Cardiac muscle cell (in vitro differentiated cells and primary cell): ENCODE measurements around the gene PRDX5. TPM values are rescaled to one million over a fixed set of nuclear protein-coding genes. Genes with fewer than 3 reads are reported as not detected.
A peak's percentile ranks its signal among the peaks of the same experiment; 100 is the strongest.

Source experiments
- DNase-seq, 2 donors: peaks; one replicate each; pipeline versions ENCODE4 v3.0.0 to v3.0.0-alpha.2; 2010 to 2017; ENCODE audit warnings: low read depth in 1 of 2, low spot score in 1 of 2
- H3K27ac ChIP-seq: fragments of 200-600 bp; sonication (generic); 2 replicates; pipeline ENCODE4 v1.5.1; 2016
- H3K27me3 ChIP-seq: fragments of 200-600 bp; sonication (generic); 2 replicates; pipeline ENCODE4 v1.6.0; 2016; ENCODE audit warnings: control low read depth
- H3K36me3 ChIP-seq: fragments of 200-600 bp; sonication (generic); 2 replicates; pipeline ENCODE4 v1.5.1; 2016; ENCODE audit warnings: control low read depth
- H3K4me1 ChIP-seq: fragments of 200-600 bp; sonication (generic); 2 replicates; pipeline ENCODE4 v1.8.1; 2017; ENCODE audit warnings: low read depth, mild to moderate bottlenecking, mixed run types
- H3K4me3 ChIP-seq: fragments of 200-600 bp; sonication (generic); 2 replicates; pipeline ENCODE4 v1.5.1; 2016; ENCODE audit warnings: mild to moderate bottlenecking
- H3K9me3 ChIP-seq: fragments of 200-600 bp; sonication (generic); 2 replicates; pipeline ENCODE4 v1.5.1; 2017; ENCODE audit warnings: low read depth, mild to moderate bottlenecking, control low read depth
- polyA plus RNA-seq: library from polyadenylated mRNA; unstranded; fragments of >200 nt; fragmentation: Nextera tagmentation; extraction: Ambion mirVana; gene quantifications from 2 replicates; pipeline ENCODE4 v1.2.1, GENCODE V29; 2016
- total RNA-seq: library from RNA; depleted of rRNA; stranded (reverse); fragments of >200 nt; gene quantifications from 2 replicates; pipeline ENCODE4 v1.2.3, GENCODE V29; 2016
- TF ChIP-seq, protein P1 (sequence below): IDR thresholded peaks from 2 replicates; pipeline ENCODE4 v1.5.1; 2012; ENCODE audit warnings: low read depth, mild to moderate bottlenecking, low read length

Gene PRDX5
- total and polyA plus RNA-seq, 2 experiments from 2014 or later = 500 to 784 TPM

DNA sequence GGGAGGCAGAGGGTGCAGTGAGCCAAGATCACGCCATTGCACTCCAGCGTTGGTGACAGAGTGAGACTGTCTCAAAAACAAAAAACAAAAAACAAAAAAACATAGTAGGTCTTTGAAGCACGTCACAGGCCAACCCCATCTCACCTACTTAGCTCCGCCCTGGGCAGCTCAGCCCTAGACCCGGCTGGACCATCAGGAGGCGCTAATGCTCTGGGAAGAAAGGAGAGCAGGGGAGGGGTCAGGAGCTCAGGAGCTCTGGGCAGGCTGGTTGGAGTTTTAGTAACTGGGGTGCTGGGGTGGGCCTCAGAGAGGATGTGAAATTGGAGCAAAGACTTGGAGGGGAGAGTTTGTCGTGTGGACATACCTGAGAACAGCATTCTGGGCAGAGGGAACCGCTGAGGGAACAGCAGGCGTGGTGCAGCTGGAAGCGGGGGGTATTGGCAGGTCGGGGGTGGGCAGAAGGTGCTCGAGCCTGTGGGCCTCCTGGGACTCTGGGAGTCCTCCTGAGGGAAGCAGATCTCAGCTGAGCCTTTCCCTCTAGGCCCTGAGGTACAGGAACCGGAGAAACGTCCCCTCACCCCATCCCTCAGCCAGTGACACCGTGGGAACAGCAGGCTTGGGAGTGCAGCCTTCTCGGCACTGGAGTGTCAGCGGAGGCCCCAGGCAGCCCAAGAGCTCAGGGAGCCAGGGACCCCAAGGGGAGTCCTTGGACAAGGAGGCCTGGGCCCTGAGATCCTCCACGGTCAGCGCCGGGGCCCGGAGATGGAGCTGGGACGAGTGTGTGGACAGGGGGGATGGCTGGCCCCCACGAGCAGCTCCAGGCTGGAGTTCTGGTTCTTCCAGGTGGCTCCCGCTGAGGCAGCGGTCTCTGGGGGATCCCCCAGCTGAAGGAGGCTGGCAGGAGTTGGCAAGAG, 38.8 kb downstream of the PRDX5 start:
- DNase-seq = peak; percentile 54 to 84
- H3K27ac ChIP-seq = peak overlapping the region; percentile 34
- TF ChIP-seq, protein P1, sequence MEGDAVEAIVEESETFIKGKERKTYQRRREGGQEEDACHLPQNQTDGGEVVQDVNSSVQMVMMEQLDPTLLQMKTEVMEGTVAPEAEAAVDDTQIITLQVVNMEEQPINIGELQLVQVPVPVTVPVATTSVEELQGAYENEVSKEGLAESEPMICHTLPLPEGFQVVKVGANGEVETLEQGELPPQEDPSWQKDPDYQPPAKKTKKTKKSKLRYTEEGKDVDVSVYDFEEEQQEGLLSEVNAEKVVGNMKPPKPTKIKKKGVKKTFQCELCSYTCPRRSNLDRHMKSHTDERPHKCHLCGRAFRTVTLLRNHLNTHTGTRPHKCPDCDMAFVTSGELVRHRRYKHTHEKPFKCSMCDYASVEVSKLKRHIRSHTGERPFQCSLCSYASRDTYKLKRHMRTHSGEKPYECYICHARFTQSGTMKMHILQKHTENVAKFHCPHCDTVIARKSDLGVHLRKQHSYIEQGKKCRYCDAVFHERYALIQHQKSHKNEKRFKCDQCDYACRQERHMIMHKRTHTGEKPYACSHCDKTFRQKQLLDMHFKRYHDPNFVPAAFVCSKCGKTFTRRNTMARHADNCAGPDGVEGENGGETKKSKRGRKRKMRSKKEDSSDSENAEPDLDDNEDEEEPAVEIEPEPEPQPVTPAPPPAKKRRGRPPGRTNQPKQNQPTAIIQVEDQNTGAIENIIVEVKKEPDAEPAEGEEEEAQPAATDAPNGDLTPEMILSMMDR = peak; percentile 47

DNA sequence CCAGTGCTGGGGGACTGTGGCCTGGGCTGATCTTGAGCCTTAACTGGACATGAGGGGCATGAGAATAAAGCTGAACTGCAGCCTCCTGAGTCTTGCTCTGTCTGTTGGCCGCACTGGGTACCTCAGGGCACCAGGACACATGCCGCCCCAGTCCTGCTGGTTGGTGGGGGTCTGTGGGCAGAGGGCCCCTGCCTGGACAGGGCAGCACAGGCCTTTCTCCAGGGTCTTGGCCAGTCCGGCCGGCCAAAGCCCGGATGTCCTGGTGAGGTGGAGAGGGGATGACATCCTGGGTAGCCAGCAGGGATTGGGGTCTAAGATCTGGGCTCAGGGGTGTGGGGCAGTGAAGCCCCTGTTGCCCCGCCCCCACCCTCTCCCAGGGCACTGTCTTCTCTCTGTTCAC, 39.5 kb downstream of the PRDX5 start:
- peaks cover 3% of the 10 kb centered on the region for H3K36me3 ChIP-seq
- H3K4me3 ChIP-seq = no peak overlapping the region
- peak overlapping the region; percentile 34 for H3K27ac ChIP-seq
- no peaks in the 10 kb centered on the region for H3K9me3 ChIP-seq
- H3K4me1 ChIP-seq = peaks cover 22% of the 10 kb centered on the region
- no peaks in the 10 kb centered on the region for H3K27me3 ChIP-seq
- no peak for DNase-seq
- TF ChIP-seq, protein P1 = no peak

More for the DNA sequence above, 38.8 kb downstream of the PRDX5 start:
- H3K36me3 ChIP-seq = peaks cover 3% of the 10 kb centered on the region
- no peaks in the 10 kb centered on the region for H3K9me3 ChIP-seq
- no peak overlapping the region for H3K4me3 ChIP-seq
- peaks cover 22% of the 10 kb centered on the region for H3K4me1 ChIP-seq
- H3K27me3 ChIP-seq = no peaks in the 10 kb centered on the region

DNA sequence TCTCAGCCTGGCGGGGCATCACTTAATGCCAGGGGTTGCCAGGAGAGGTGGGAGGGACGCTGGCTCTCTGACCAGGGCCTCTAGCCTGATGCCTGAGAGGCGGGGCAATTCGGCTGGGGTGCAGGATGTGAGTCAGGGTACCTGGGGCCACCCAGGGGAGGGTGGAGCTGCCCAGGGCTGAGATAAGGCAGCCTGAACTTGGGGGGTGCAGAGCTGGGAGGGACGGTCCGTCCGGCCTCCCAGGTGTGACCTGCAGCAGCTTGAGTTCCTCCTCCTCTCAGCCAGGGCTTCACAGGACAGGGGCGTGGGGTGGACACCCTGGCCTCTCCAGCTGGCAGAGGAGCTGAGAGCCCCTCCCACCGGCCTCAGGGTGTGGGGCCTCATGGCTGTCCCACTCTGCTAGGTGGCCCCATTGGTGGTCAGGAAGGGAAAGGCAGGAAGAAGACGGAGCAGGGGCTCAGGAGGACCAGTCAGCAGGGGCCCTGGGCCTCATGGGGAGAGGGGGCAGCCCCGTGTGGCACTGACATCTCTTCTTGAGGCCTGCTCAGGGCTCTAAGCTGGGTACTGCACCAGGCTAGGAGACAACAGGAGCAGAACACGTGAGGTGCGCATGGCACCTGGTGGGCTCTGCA, 40.1 kb downstream of the PRDX5 start:
- Histone ChIP-seq H3K27me3 (no peaks in the 10 kb centered on the region), H3K36me3 (peaks cover 3% of the 10 kb centered on the region), H3K4me3 (no peak overlapping the region), H3K9me3 (no peaks in the 10 kb centered on the region), H3K27ac (peak overlapping the region; percentile 80), H3K4me1 (peaks cover 22% of the 10 kb centered on the region)
- no peak for DNase-seq
- TF ChIP-seq, protein P1 = no peak

DNA sequence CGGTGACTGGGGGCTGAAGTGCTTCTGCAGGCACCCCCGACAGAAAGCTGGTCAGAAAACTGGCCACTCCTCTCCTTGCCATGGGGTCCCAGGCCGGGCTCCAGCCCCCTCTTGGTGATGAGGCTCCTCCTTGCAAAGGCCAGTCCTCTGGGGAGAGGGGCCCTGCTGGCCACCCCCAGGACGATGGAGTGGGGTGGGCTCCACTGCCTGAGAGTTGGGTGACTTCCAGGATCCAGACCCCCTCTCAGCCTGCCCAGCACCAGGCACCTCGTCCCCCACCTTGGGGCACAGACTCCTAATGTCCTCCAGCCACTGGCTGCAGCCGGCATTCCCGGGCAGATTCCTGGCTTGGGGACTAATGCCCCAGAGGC, 40.6 kb downstream of the PRDX5 start:
- Histone ChIP-seq H3K27me3 (no peaks in the 10 kb centered on the region), H3K9me3 (no peaks in the 10 kb centered on the region), H3K4me1 (peaks cover 22% of the 10 kb centered on the region), H3K27ac (peak overlapping the region; percentile 80), H3K4me3 (peak overlapping the region; percentile 91), H3K36me3 (peaks cover 5% of the 10 kb centered on the region)
- TF ChIP-seq, protein P1 = no peak
- no peak for DNase-seq

DNA sequence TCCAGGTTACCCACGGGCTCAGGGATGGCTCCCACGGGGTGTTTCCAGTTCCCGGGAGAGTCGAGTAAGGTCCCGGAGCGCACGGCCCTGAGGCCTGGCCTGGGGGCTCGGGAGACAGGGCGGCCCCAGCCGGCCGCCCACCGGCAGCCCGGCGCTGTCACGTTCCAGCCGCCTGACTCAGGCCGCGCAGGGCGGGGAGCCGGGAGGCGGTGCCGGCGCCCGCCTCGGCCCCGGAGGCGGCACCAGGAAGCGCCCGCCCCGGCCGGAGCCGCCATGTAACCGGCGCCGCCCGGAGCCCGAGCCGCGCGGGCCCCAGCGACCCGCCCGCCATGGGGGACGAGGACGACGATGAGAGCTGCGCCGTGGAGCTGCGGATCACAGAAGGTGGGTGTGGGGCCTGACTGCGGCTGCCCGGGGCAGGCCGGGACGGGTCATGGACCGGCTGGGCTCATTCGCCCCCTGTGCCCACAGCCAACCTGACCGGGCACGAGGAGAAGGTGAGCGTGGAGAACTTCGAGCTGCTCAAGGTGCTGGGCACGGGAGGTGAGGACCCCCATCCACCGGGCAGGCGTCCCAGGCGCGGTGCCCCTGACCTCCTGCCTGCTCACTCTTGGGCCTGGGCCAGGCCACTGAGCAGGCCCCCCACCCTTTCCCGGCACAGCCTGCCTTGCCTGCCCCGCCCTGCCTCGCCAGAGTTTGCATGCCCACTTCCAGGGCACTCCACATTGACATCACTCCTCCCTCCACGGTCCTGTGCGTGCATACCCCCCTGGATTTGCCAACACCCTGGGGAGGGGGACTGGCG, 41.2 kb downstream of the PRDX5 start, which contains the start of gene RPS6KA4:
Gene RPS6KA4 (plus strand): TSS at position 256 of the 805 bp plus-strand sequence. CDS start 74 bp downstream, at position 330.
- Histone ChIP-seq H3K27ac (peak within 1 kb of the TSS; percentile 80), H3K27me3 (no peaks in the 10 kb centered on the region), H3K36me3 (peaks cover 6% of the 10 kb centered on the region), H3K4me3 (peak within 1 kb of the TSS; percentile 91), H3K4me1 (peaks cover 22% of the 10 kb centered on the region), H3K9me3 (no peaks in the 10 kb centered on the region)
- DNase-seq = peak; percentile 68 to 84
- TF ChIP-seq, protein P1 = no peak
